HepG2 (cell line): ENCODE measurements around the gene CLEC2A. TPM values are rescaled to one million over a fixed set of nuclear protein-coding genes. Genes with fewer than 3 reads are reported as not detected.

Experiments used
- ATAC-seq: fragments of 200-7000 bp; cut with Tn5 transposase; 3 replicates; pipeline ENCODE4 v1.9.1; 2020; ENCODE audit warnings: mild to moderate bottlenecking, moderate library complexity
- BruUV-seq: library from RNA; stranded (reverse); fragments of 400-500 nt; replicated peaks from 2 replicates; lab custom pipeline; 2021; lab: Mats Ljungman, UMichigan
- CTCF ChIA-PET: fragments of 300-600 bp; formaldehyde crosslinking; extraction: SDS; loops from one replicate; lab custom pipeline; 2021; ENCODE audit warnings: low total read pairs, inconsistent platforms, low intra/inter-chr PET ratio; lab: Yijun Ruan, JAX
- POLR2A ChIA-PET: fragments of 350-600 bp; sonication (Branson Sonifier 250); formaldehyde crosslinking; loops from one replicate; lab custom pipeline; 2020; ENCODE audit warnings: antibody characterized with exemption, inconsistent platforms; lab: Yijun Ruan, JAX
- DNase-seq: peaks from one replicate; pipeline ENCODE4 v3.0.0-alpha.2; 2015; ENCODE audit warnings: low spot score
- FAIRE-seq: peaks from 3 replicates; lab custom pipeline; 2011; peaks lifted over from hg19 to GRCh38; lab: Jason Lieb, UNC
- H2AFZ ChIP-seq: one replicate; pipeline ENCODE4 v1.6.1; 2011; ENCODE audit warnings: low read length, inconsistent platforms
- H3K27ac ChIP-seq: fragments of 300-600 bp; 3 replicates; pipeline ENCODE4 v1.8.0; 2011; ENCODE audit warnings: mixed run types, mild to moderate bottlenecking, mixed read lengths, low read length, inconsistent platforms; ENCODE audit not compliant: insufficient read depth; ENCODE audit errors: extremely low read length
- H3K27me3 ChIP-seq, 2 experiments: fragments of 200-600 bp in 1 of 2; 2 replicates in 1 of 2; 3 replicates in 1 of 2; pipeline versions ENCODE4 v1.6.0 to v1.8.0; 2011; ENCODE audit warnings: low read length in 2 of 2, mild to moderate bottlenecking in 2 of 2, moderate library complexity in 2 of 2, inconsistent platforms in 1 of 2; ENCODE audit not compliant: insufficient read depth in 2 of 2, control insufficient read depth in 1 of 2
- H3K36me3 ChIP-seq, 2 experiments: fragments of 200-600 bp in 1 of 2; replicated peaks in 1 of 2; 2 replicates in 1 of 2; 3 replicates in 1 of 2; pipeline versions ENCODE4 v1.5.1 to v1.8.0; 2011; ENCODE audit warnings: low read length in 2 of 2, inconsistent platforms in 1 of 2; ENCODE audit not compliant: insufficient read depth in 2 of 2, control insufficient read depth in 1 of 2
- H3K4me1 ChIP-seq: 2 replicates; pipeline ENCODE4 v1.5.1; 2012; ENCODE audit warnings: low read length, inconsistent platforms; ENCODE audit not compliant: insufficient read depth
- H3K4me2 ChIP-seq: 2 replicates; pipeline ENCODE4 v1.6.0; 2011; ENCODE audit warnings: low read depth, low read length, inconsistent platforms
- H3K4me3 ChIP-seq, 3 experiments: fragments of 200-600 bp in 1 of 3; sonication (generic), shearing (Covaris generic) in 1 of 3; replicated peaks in 1 of 3; 2 replicates each; pipeline ENCODE4 v1.5.1; 2011 to 2016; ENCODE audit warnings: low read length in 3 of 3, inconsistent platforms in 2 of 3, low read depth in 2 of 3, mild to moderate bottlenecking in 2 of 3, control low read depth in 1 of 3, mixed read lengths in 1 of 3; ENCODE audit not compliant: insufficient read depth in 1 of 3
- H3K79me2 ChIP-seq: one replicate; pipeline ENCODE4 v1.6.1; 2011; ENCODE audit warnings: low read length, inconsistent platforms; ENCODE audit not compliant: insufficient read depth
- H3K9ac ChIP-seq: 2 replicates; pipeline ENCODE4 v1.6.0; 2011; ENCODE audit warnings: mild to moderate bottlenecking, low read depth, low read length, inconsistent platforms; ENCODE audit not compliant: insufficient read depth
- H3K9me3 ChIP-seq: 2 replicates; pipeline ENCODE4 v1.5.1; 2012; ENCODE audit warnings: mild to moderate bottlenecking, low read length
- H4K20me1 ChIP-seq: 2 replicates; pipeline ENCODE4 v1.6.0; 2011; ENCODE audit warnings: inconsistent platforms, mild to moderate bottlenecking, low read length, moderate library complexity; ENCODE audit not compliant: insufficient read depth
- ASH2L ChIP-seq: fragments of 300-600, 200-600 bp; sonication (generic); IDR thresholded peaks from 2 replicates; pipeline ENCODE4 v1.7.0; 2017; ENCODE audit warnings: low read depth, mild to moderate bottlenecking, moderate library complexity, mixed read lengths, low read length; ENCODE audit not compliant: insufficient read length
- BORCS8-MEF2B ChIP-seq: sonication (generic); formaldehyde crosslinking; IDR thresholded peaks from 2 replicates; pipeline ENCODE4 v1.8.0; 2022; ENCODE audit warnings: mild to moderate bottlenecking, missing genetic modification reagents
- ETV5 ChIP-seq: IDR thresholded peaks from 2 replicates; pipeline ENCODE4 v1.6.1; 2018; ENCODE audit warnings: missing biosample characterization, missing genetic modification reagents, inconsistent platforms, borderline replicate concordance
- FOXM1 ChIP-seq: sonication (generic); formaldehyde crosslinking; IDR thresholded peaks from 2 replicates; pipeline ENCODE4 v1.5.0; 2020; ENCODE audit warnings: missing genetic modification reagents
- IRF1 ChIP-seq: sonication (generic); formaldehyde crosslinking; IDR thresholded peaks from 2 replicates; pipeline ENCODE4 v1.4.0; 2020; ENCODE audit warnings: low read depth, mild to moderate bottlenecking, missing genetic modification reagents
- MLX ChIP-seq: IDR thresholded peaks from 2 replicates; pipeline ENCODE4 v1.6.1; 2016
- NFYC ChIP-seq: IDR thresholded peaks from 2 replicates; pipeline ENCODE4 v1.6.1; 2016; ENCODE audit warnings: missing genetic modification reagents, missing compliant biosample characterization
- NR2F2 ChIP-seq: IDR thresholded peaks from 2 replicates; pipeline ENCODE4 v1.6.1; 2012; ENCODE audit warnings: low read depth, inconsistent platforms, borderline replicate concordance
- SCMH1 ChIP-seq: sonication (generic); formaldehyde crosslinking; IDR thresholded peaks from 2 replicates; pipeline ENCODE4 v1.9.0; 2021; ENCODE audit warnings: missing genetic modification reagents, mild to moderate bottlenecking, borderline replicate concordance
- SPEN ChIP-seq: sonication (generic); formaldehyde crosslinking; IDR thresholded peaks from 2 replicates; pipeline ENCODE4 v1.5.1; 2020; ENCODE audit warnings: low read depth, mild to moderate bottlenecking, missing genetic modification reagents
- TCF7 ChIP-seq: sonication (generic); IDR thresholded peaks from 2 replicates; pipeline ENCODE4 v1.6.1; 2016; ENCODE audit warnings: antibody characterized with exemption, low read depth
- TERF1 ChIP-seq: sonication (generic); formaldehyde crosslinking; IDR thresholded peaks from 2 replicates; pipeline ENCODE4 v1.8.0; 2022; ENCODE audit warnings: mild to moderate bottlenecking, missing genetic modification reagents, moderate library complexity
- TFDP1 ChIP-seq: IDR thresholded peaks from 2 replicates; pipeline ENCODE4 v1.6.1; 2016; ENCODE audit warnings: missing compliant biosample characterization, missing genetic modification reagents, borderline replicate concordance
- YY1 ChIP-seq: IDR thresholded peaks from 2 replicates; pipeline ENCODE4 v1.6.1; 2011; ENCODE audit warnings: low read length, low read depth, moderate library complexity, mild to moderate bottlenecking; ENCODE audit not compliant: insufficient read depth, insufficient replicate concordance
- ZNF234 ChIP-seq: sonication (generic); formaldehyde crosslinking; conservative IDR thresholded peaks from 2 replicates; pipeline ENCODE4 v1.5.1; 2020; ENCODE audit warnings: mild to moderate bottlenecking, missing genetic modification reagents
- ZNF512 ChIP-seq: sonication (generic); formaldehyde crosslinking; IDR thresholded peaks from 2 replicates; pipeline ENCODE4 v1.4.0; 2020; ENCODE audit warnings: mild to moderate bottlenecking, missing genetic modification reagents
- ZNF567 ChIP-seq: sonication (generic); formaldehyde crosslinking; IDR thresholded peaks from 2 replicates; pipeline ENCODE4 v1.8.1; 2023; ENCODE audit warnings: mild to moderate bottlenecking, missing genetic modification reagents, borderline replicate concordance
- ZNF577 ChIP-seq: sonication (generic); formaldehyde crosslinking; IDR thresholded peaks from 2 replicates; pipeline ENCODE4 v1.4.0; 2020; ENCODE audit warnings: mild to moderate bottlenecking, low read depth, missing genetic modification reagents, borderline replicate concordance
- WGBS: methylation state at CpG from one replicate; pipeline ENCODE4 v1.1.6; 2017; ENCODE audit warnings: low lambda C conversion rate; 5-methylcytosine and 5-hydroxymethylcytosine counted together
- in situ Hi-C: cut with HindIII; loops from 2 replicates; pipeline ENCODE4 v1.10.0; 2017; ENCODE audit warnings: low pct_unique_long_range_greater_than_20kb; ENCODE audit not compliant: extremely low pct_ligation_motif_present
- intact Hi-C: fragments of 100-400 bp; cut with micrococcal nuclease; formaldehyde crosslinking; loops from one replicate; pipeline ENCODE4 v1.10.0; 2022; ENCODE audit not compliant: unreplicated experiment
- polyA plus RNA-seq, 8 experiments: library from polyadenylated mRNA; depleted of rRNA in 3 of 8; stranded (reverse) in 7 of 8; unstranded in 1 of 8; fragments of >200 nt; fragmentation: Illumina TruSeq in 4 of 8; extraction: Trizol in 4 of 8; gene quantifications; 2 replicates each; pipeline versions ENCODE4 v1.2.1 to v1.2.3, GENCODE V29; 2011 to 2016; ENCODE audit warnings: low read depth in 4 of 8, missing spikeins in 1 of 8, mixed read lengths in 1 of 8; ENCODE audit not compliant: insufficient read depth in 1 of 8
- total RNA-seq, 5 experiments: library from RNA; depleted of rRNA; stranded (reverse); fragments of >200 nt; fragmentation: Illumina TruSeq; extraction: Trizol; gene quantifications; 2 replicates each; pipeline ENCODE4 v1.2.3, GENCODE V29; 2016; ENCODE audit warnings: low read depth in 1 of 5

CLEC2A gene
- total and polyA plus RNA-seq, 2 of the 13 experiments (the other 11 are each of a cell fraction or from before 2014, with no cell fraction given), result not detected

GRCh38 chr12:9868311-9868801 lies 63.8 kb downstream of the CLEC2A start (continued):
- TF ChIP-seq SCMH1 (CRISPR knock-in tag) (no peak), NR2F2 (no peak)

GRCh38 chr12:9867531-9867930 lies 64.6 kb downstream of the CLEC2A start:
- CTCF ChIA-PET, result no interaction called here
- TF ChIP-seq ZNF567 (CRISPR knock-in tag) (no peak), FOXM1 (CRISPR knock-in tag) (no peak), ZNF512 (CRISPR knock-in tag) (no peak), MLX (CRISPR knock-in tag) (no peak), NFYC (CRISPR knock-in tag) (no peak), YY1 (no peak), ETV5 (CRISPR knock-in tag) (no peak), ZNF577 (CRISPR knock-in tag) (no peak), TFDP1 (CRISPR knock-in tag) (no peak), ZNF234 (CRISPR knock-in tag) (no peak), BORCS8-MEF2B (no peak), SPEN (CRISPR knock-in tag) (no peak), ASH2L (no peak), IRF1 (CRISPR knock-in tag) (no peak), TCF7 (no peak), TERF1 (CRISPR knock-in tag) (no peak)

More at GRCh38 chr12:9867531-9867930, 64.6 kb downstream of the CLEC2A start:
- Histone ChIP-seq H2AFZ (no peak overlapping the region), H3K27ac (no peak overlapping the region), H3K27me3 (no peaks in the 10 kb centered on the region), H3K36me3 (no peaks in the 10 kb centered on the region), H3K4me2 (no peak overlapping the region), H3K4me3 (no peak overlapping the region), H3K9me3 (no peaks in the 10 kb centered on the region), H3K79me2 (no peaks in the 10 kb centered on the region), H4K20me1 (no peaks in the 10 kb centered on the region), H3K4me1 (peaks cover 6% of the 10 kb centered on the region; the same call in 1 of the 2 replicates), H3K9ac (no peak overlapping the region)
- ATAC-seq (no peak), FAIRE-seq (no peak), DNase-seq (no peak)
- in situ Hi-C loops, result no loop called here
- no TSS peak for BruUV-seq
- POLR2A ChIA-PET, result no interaction called here
- intact Hi-C loops, result no loop called here
- 19% methylated on average over 4 of the region's 4 CpGs for WGBS
